SJSA1 (cell line): ENCODE results near the gene GASK1B. TPM values are rescaled to one million over a fixed set of nuclear protein-coding genes. Genes with fewer than 3 reads are reported as not detected.

Experiments used
- DNase-seq, 2 experiments: peaks; one replicate each; pipeline ENCODE4 v3.0.0-alpha.2; 2015 to 2020; ENCODE audit warnings: low spot score in 2 of 2, low read depth in 1 of 2
- H3K27ac ChIP-seq: fragments of 250-450 bp; sonication (Bioruptor Pico); 2 replicates; pipeline ENCODE4 v1.5.1; 2020; ENCODE audit warnings: mild to moderate bottlenecking, moderate library complexity
- H3K27me3 ChIP-seq: fragments of 250-450 bp; sonication (Bioruptor Pico); replicated peaks from 2 replicates; pipeline ENCODE4 v1.5.1; 2020; ENCODE audit warnings: mild to moderate bottlenecking, moderate library complexity
- H3K36me3 ChIP-seq: fragments of 250-450 bp; sonication (Bioruptor Pico); 2 replicates; pipeline ENCODE4 v1.5.1; 2020; ENCODE audit warnings: mild to moderate bottlenecking
- H3K4me1 ChIP-seq: fragments of 250-450 bp; sonication (Bioruptor Pico); replicated peaks from 2 replicates; pipeline ENCODE4 v1.6.1; 2021; ENCODE audit warnings: mild to moderate bottlenecking
- H3K4me3 ChIP-seq: fragments of 250-450 bp; sonication (Bioruptor Pico); 2 replicates; pipeline ENCODE4 v1.5.1; 2020; ENCODE audit warnings: mild to moderate bottlenecking
- H3K9me3 ChIP-seq: fragments of 250-450 bp; sonication (Bioruptor Pico); replicated peaks from 2 replicates; pipeline ENCODE4 v1.5.1; 2020; ENCODE audit warnings: mild to moderate bottlenecking
- total RNA-seq: library from RNA; depleted of rRNA; stranded (reverse); fragments of >200 nt; shearing (Covaris generic); gene quantifications from 2 replicates; pipeline ENCODE4 v1.2.3, GENCODE V29; 2014

GASK1B gene
- total RNA-seq, 1 experiment from 2014 or later = 1.1 TPM

DNA sequence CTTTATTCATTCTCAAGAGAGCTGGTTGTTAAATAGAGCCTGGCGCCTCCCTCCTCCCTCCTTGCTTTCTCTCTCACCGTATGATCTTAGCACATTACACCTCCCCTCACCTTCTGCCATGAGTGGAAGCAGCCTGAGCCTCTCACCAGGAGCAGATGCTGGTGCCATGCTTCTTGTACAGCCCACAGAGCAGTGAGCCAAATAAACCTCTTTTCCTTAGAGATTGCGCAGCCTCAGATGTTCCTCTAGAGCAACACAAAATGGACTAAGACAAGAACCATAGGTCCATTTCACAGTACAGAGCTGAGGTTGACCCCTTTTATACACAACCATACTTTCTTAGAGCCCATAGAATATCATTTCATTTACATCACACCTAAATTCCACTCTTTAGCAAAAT lies 27.4 kb upstream of the GASK1B start:
- no peaks in the 10 kb centered on the region for H3K4me1 ChIP-seq
- no peak overlapping the region for H3K4me3 ChIP-seq
- no peak overlapping the region for H3K27ac ChIP-seq
- no peaks in the 10 kb centered on the region for H3K9me3 ChIP-seq
- no peaks in the 10 kb centered on the region for H3K36me3 ChIP-seq
- no peaks in the 10 kb centered on the region for H3K27me3 ChIP-seq
- DNase-seq = no peak

DNA sequence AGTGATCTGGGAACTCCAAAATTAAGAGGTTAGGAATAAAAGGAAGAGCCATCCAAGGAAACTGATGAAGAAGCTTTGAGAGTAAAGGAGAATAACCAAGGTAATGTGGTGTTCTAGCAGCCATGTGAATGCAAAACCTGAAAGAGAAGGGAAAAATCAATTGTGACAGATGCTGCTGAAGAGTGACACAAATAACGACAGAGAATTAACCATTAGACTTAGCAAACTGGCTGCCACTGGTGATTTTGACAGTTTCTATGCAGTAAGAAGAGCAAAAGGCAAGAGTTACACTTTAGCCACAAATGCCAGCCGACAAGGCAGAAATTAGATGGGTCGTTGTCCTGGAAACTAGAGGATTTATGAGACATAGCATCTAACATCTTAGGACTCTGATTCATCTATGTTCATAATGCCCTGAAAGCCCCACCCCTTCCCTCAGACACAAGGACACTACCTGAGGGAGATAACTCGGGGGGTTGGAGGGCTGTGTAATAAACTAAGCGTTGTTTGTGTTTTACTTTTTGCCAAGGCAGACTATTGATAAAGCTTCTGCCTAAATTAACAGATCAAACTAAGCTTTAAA lies 24.5 kb upstream of the GASK1B start:
- Histone ChIP-seq H3K9me3 (no peaks in the 10 kb centered on the region), H3K4me1 (no peaks in the 10 kb centered on the region), H3K27ac (no peak overlapping the region), H3K4me3 (no peak overlapping the region), H3K27me3 (no peaks in the 10 kb centered on the region), H3K36me3 (no peaks in the 10 kb centered on the region)
- no peak for DNase-seq

DNA sequence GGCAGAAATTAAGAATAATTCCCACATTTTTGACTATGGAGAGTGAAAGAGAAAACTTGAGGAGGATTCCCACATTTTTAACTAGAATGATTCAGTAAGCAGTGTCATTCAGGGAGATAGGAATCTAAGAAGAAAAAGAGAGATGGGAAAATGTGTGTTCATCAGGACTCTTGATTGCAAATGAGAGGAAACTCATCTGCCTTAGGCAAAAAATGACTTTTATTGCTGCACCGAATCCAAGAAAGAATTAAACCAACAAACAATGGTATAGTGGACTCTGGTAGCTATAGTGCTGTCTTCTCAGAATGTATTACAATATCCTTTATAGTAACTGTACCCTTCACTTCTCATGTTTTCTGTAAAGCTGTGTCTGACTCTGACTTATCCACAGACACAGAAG lies 22.5 kb upstream of the GASK1B start:
- H3K27ac ChIP-seq = no peak overlapping the region

DNA sequence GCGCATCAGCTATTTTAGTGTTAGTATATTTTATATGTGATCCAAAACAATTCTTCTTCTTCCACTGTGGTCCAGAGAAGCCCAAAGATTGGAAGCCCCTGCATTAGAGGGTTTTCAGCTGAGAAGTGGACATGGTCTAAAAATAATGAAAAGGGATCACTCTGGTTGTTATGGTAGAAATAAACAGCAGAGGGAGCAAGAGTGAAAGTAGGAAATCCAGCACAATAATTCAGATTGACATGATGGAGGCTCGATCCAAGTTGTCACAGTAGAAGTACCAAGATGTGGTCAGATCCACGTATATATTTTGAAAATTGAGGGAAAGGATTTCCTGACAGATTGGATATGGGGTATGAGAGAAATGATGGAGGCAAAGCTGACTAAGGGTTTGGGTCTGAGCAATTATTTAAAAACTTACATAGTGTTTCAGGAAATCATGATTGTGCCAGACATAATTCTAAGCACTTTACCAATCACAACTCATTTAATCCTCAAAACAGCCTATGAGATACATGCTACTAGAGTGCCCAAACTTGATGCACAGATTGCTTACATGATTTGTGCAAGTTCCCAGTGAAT lies 20.4 kb upstream of the GASK1B start:
- peak in 1 of 2 experiments; percentile 10 for DNase-seq
- Histone ChIP-seq H3K4me1 (no peaks in the 10 kb centered on the region), H3K9me3 (no peaks in the 10 kb centered on the region), H3K27me3 (no peaks in the 10 kb centered on the region), H3K36me3 (no peaks in the 10 kb centered on the region), H3K27ac (no peak overlapping the region), H3K4me3 (no peak overlapping the region)

More for the DNA sequence above, 22.5 kb upstream of the GASK1B start:
- H3K36me3 ChIP-seq = no peaks in the 10 kb centered on the region
- DNase-seq = no peak
- H3K4me3 ChIP-seq = no peak overlapping the region
- no peaks in the 10 kb centered on the region for H3K4me1 ChIP-seq
- H3K27me3 ChIP-seq = no peaks in the 10 kb centered on the region
- H3K9me3 ChIP-seq = no peaks in the 10 kb centered on the region

GRCh38 chr4:158192439-158193158 lies 19.8 kb upstream of the GASK1B start:
- Histone ChIP-seq H3K27me3 (no peaks in the 10 kb centered on the region), H3K4me3 (no peak overlapping the region), H3K36me3 (no peaks in the 10 kb centered on the region), H3K4me1 (no peaks in the 10 kb centered on the region), H3K9me3 (no peaks in the 10 kb centered on the region), H3K27ac (no peak overlapping the region)
- no peak for DNase-seq

DNA sequence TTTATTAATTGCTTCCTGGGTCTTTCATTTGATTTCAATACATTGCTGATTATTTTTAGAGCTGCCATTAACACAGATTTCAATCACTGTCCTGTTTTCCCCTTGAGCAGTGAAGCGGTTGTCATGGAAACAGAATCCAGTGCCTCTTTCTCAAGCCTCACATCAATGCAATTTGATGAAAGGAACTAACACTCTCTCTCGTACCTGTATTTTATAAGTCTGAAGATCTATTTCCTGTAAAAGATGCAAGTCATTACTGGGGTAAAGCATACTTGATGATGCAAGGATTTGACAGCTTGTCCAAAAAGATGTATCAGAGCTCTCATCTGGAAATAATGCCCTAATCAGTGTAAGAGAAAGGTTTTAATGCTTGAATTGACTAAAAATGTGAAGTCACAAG lies 17.9 kb upstream of the GASK1B start:
- H3K4me3 ChIP-seq = no peak overlapping the region
- H3K27ac ChIP-seq = no peak overlapping the region
- DNase-seq = no peak
- H3K27me3 ChIP-seq = no peaks in the 10 kb centered on the region
- no peaks in the 10 kb centered on the region for H3K9me3 ChIP-seq
- no peaks in the 10 kb centered on the region for H3K4me1 ChIP-seq
- H3K36me3 ChIP-seq = no peaks in the 10 kb centered on the region

- Histone ChIP-seq H3K36me3 (no peaks in the 10 kb centered on the region), H3K9me3 (no peaks in the 10 kb centered on the region), H3K4me3 (no peak overlapping the region), H3K27me3 (no peaks in the 10 kb centered on the region), H3K4me1 (no peaks in the 10 kb centered on the region), H3K27ac (no peak overlapping the region)
- no peak for DNase-seq
Measured at GRCh38 chr4:158189422-158189821, 16.6 kb upstream of the GASK1B start.

DNA sequence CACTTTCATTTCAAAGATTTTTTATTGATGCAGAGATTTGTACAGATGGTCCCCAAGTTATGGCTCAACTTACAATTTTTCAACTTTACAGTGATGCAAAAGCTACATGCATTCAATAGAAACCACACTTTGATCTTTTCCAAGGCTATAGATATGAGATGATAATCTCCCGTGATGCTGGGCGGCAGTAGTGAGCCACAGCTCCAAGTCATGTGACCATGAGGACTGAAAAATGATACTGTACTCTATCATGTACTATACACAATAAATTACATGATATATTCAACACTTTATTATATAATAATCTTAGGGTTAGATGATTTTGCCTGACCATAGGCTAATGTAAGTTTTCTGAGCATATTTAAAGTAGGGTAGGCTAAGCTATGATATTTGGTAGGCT lies 14.0 kb upstream of the GASK1B start:
- no peaks in the 10 kb centered on the region for H3K36me3 ChIP-seq
- H3K27me3 ChIP-seq = no peaks in the 10 kb centered on the region; the same call in 1 of the 2 replicates
- DNase-seq = no peak
- H3K27ac ChIP-seq = no peak overlapping the region
- no peaks in the 10 kb centered on the region for H3K9me3 ChIP-seq
- H3K4me1 ChIP-seq = no peaks in the 10 kb centered on the region
- H3K4me3 ChIP-seq = no peak overlapping the region

GRCh38 chr4:158182736-158183135 lies 9.9 kb upstream of the GASK1B start:
- H3K27me3 ChIP-seq = peaks cover 10% of the 10 kb centered on the region
- no peaks in the 10 kb centered on the region for H3K36me3 ChIP-seq
- H3K9me3 ChIP-seq = no peaks in the 10 kb centered on the region
- H3K27ac ChIP-seq = no peak overlapping the region
- no peaks in the 10 kb centered on the region for H3K4me1 ChIP-seq
- H3K4me3 ChIP-seq = no peak overlapping the region
- DNase-seq = no peak

DNA sequence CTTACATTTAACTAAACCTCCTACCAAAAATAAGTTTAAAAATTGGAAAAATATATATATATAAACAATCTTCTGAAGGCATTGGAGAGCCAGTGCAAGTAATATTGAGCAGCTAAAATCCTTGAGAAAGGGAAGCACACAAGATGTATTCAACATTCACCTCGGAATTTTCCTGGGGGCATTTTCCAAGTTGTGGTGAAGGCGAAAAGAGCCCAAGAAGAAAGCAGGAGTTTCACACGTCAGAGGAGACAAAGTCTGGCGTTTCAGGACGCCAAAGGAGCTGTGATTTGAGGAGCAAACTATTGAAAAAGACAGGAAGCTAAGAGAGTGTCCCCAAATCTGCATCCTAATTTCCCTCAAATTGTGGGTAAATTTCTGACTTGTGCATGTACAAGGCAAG lies 9.1 kb upstream of the GASK1B start:
- Histone ChIP-seq H3K9me3 (no peaks in the 10 kb centered on the region), H3K27ac (no peak overlapping the region), H3K27me3 (peaks cover 10% of the 10 kb centered on the region), H3K4me3 (no peak overlapping the region), H3K4me1 (no peaks in the 10 kb centered on the region), H3K36me3 (no peaks in the 10 kb centered on the region)
- DNase-seq = no peak

DNA sequence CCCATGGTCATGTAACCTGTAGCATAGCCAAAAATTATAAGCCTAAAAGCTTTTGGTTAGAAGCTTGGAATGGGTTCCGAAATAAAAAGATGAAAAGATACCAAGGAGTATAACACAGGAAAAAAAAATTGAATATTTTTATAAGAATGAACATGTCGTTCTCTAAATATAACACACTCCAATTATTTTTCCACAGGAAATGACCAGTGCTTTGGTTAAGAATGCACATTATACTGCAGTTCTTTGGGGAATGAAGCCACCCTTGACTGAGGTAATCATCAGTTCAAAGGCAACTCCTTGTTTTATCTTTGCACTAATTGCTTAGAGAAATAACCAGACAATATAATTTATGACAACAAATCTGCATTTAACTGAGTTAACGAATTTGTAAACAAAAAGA lies 6.6 kb upstream of the GASK1B start:
- Histone ChIP-seq H3K9me3 (no peaks in the 10 kb centered on the region), H3K4me3 (no peak overlapping the region), H3K27me3 (peaks cover 10% of the 10 kb centered on the region), H3K27ac (no peak overlapping the region), H3K36me3 (no peaks in the 10 kb centered on the region), H3K4me1 (no peaks in the 10 kb centered on the region)
- DNase-seq = no peak

DNA sequence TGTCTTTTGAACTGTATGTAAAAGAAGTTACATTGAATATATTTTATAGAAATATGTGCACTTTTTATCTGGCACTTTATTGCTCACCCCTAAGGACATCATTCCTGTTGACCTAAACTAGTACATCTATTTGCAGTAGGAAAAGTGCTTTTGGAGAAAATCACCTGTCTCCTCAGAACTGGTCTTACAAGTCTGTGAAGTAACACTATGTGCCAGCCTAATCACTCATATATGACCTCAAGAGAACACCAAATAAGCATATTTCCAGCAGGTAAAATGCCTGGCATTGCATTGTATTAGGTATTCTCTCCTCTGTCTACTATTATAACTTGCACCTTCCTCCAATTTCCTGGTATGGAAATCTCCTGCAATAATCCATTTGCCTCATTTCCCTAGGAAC lies 4.0 kb upstream of the GASK1B start:
- Histone ChIP-seq H3K36me3 (no peaks in the 10 kb centered on the region), H3K4me1 (0 out of 2 replicates have a peak, but pooled peaks cover 3% of the 10 kb centered on the region), H3K27me3 (peaks cover 10% of the 10 kb centered on the region; the same call in 1 of the 2 replicates), H3K9me3 (no peaks in the 10 kb centered on the region), H3K4me3 (no peak overlapping the region), H3K27ac (no peak overlapping the region)
- no peak for DNase-seq

DNA sequence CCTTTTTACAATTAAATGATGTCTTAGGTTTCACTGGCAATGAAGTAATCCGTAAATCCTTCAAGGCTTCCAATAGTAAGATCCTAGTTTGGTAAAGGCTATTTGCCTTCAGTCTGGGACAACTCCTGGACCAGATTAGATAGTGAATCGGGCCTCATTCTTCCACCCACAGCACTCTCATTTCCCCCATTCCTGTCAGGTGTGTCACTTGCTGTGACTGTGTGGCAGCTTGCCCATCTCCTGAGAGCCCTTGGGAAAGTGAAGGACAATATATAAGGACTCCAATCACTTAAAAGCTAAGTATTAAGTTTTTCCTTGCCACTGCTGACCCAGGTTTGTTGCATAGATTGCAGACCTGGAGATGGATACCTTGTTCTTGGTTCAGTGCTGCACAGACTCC lies 3.3 kb upstream of the GASK1B start:
- Histone ChIP-seq H3K9me3 (no peaks in the 10 kb centered on the region), H3K27ac (no peak overlapping the region), H3K4me1 (0 out of 2 replicates have a peak, but pooled peaks cover 3% of the 10 kb centered on the region)

More for the DNA sequence above, 3.3 kb upstream of the GASK1B start:
- Histone ChIP-seq H3K4me3 (no peak overlapping the region), H3K27me3 (peaks cover 10% of the 10 kb centered on the region; the same call in 1 of the 2 replicates), H3K36me3 (no peaks in the 10 kb centered on the region)
- DNase-seq = no peak
